ENCODE measurements around the gene PADI1. TPM values are rescaled to one million over a fixed set of nuclear protein-coding genes. Genes with fewer than 3 reads are reported as not detected.

The PADI1 gene
- polyA plus RNA-seq, 1 of the 3 experiments (the other 2 are of a cell fraction), result 0.26 TPM

- H3K9me3 ChIP-seq, result no peaks in the 10 kb centered on the region
- ChIA-PET CTCF (interaction anchor here (2.7 to 3.3 kb wide), 2 partner anchors 55 to 155 kb away, joined by 7 to 9 read pairs; no protein-coding TSS in a partner anchor), POLR2A (no interaction called here)
- H3K9me2 ChIP-seq, result no peaks in the 10 kb centered on the region
- no peak overlapping the region for H2AFZ ChIP-seq (ENCODE audit: low read depth)
- H3K79me2 ChIP-seq (ENCODE audit: insufficient read depth), result no peaks in the 10 kb centered on the region
- H3K27me3 ChIP-seq (ENCODE audit: insufficient read depth), result peaks cover 11% of the 10 kb centered on the region; the same call in 1 of the 2 replicates
- H3K27ac ChIP-seq (ENCODE audit: low read depth in 2 of 2, low read length in 1 of 2), result no peak overlapping the region
- H3F3A ChIP-seq (replicated peaks; ENCODE audit: insufficient read depth), result no peaks in the 10 kb centered on the region
- TF ChIP-seq ELF1 (IDR thresholded peaks at IDR 0.05) (no peak), YY1 (IDR thresholded peaks at IDR 0.05; ENCODE audit: low read depth) (no peak)
- DNase-seq, result no peak
- H4K20me1 ChIP-seq (ENCODE audit: insufficient read depth), result no peaks in the 10 kb centered on the region
- no peak overlapping the region for H3K4me2 ChIP-seq
- 90% methylated on average over 2 of the region's 2 CpGs for WGBS (ENCODE audit: low lambda C conversion rate)
- no peak overlapping the region for H3K9ac ChIP-seq
- H3K4me1 ChIP-seq (ENCODE audit: control insufficient read depth in 1 of 2, insufficient read depth in 2 of 2, low read depth in 1 of 2, low read length in 1 of 2), result peaks cover 0 to 4% of the 10 kb centered on the region in 2 experiments; a peak in 1 of 4 replicates
- H3K4me3 ChIP-seq (ENCODE audit: low read depth in 2 of 2, low read length in 1 of 2), result no peak overlapping the region
- H3K36me3 ChIP-seq (replicated peaks in 1 of 2; ENCODE audit: control insufficient read depth in 1 of 2, insufficient read depth in 2 of 2, low read length in 1 of 2), result no peaks in the 10 kb centered on the region
These were observed 76.0 kb downstream of the PADI1 start for GRCh38 chr1:17280894-17281293.

DNA sequence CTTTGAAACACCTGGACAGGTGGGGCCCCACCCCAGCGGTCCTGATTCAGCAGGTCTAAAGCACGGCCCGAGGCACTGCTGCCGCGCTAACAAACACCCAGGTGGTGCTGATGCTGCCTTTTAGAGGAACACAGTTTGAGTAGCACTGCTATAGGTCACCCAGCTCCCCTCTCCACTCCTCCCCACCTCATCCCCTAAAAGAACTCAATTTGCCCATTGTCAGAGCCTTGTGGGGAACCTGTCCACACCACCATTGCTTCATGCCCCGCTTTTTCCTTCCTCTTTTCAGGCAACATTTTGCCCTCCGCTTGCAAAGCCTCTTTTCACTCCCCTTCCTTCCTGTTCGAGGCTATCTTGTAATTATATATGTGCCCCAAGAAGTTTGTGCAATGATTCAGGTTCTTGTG lies 76.8 kb downstream of the PADI1 start:
- Histone ChIP-seq H3K4me2 (no peak overlapping the region), H3K9me3 (no peaks in the 10 kb centered on the region), H2AFZ (ENCODE audit: low read depth) (no peak overlapping the region), H3K9me2 (no peaks in the 10 kb centered on the region), H3K36me3 (replicated peaks in 1 of 2; ENCODE audit: control insufficient read depth in 1 of 2, insufficient read depth in 2 of 2, low read length in 1 of 2) (no peaks in the 10 kb centered on the region), H3K4me1 (ENCODE audit: control insufficient read depth in 1 of 2, insufficient read depth in 2 of 2, low read depth in 1 of 2, low read length in 1 of 2) (peaks cover 0 to 1% of the 10 kb centered on the region in 2 experiments; a peak in 1 of 4 replicates), H3K4me3 (ENCODE audit: low read depth in 2 of 2, low read length in 1 of 2) (no peak overlapping the region), H3F3A (replicated peaks; ENCODE audit: insufficient read depth) (no peaks in the 10 kb centered on the region), H3K79me2 (ENCODE audit: insufficient read depth) (no peaks in the 10 kb centered on the region), H3K9ac (no peak overlapping the region), H4K20me1 (ENCODE audit: insufficient read depth) (no peaks in the 10 kb centered on the region), H3K27me3 (ENCODE audit: insufficient read depth) (peaks cover 11% of the 10 kb centered on the region; the same call in 1 of the 2 replicates), H3K27ac (ENCODE audit: low read depth in 2 of 2, low read length in 1 of 2) (no peak overlapping the region)
- TF ChIP-seq EP300 (IDR thresholded peaks at IDR 0.05; ENCODE audit: borderline replicate concordance in 1 of 2, low read depth in 1 of 2, low read length in 1 of 2), result no peak
- TF ChIP-seq, protein P1, sequence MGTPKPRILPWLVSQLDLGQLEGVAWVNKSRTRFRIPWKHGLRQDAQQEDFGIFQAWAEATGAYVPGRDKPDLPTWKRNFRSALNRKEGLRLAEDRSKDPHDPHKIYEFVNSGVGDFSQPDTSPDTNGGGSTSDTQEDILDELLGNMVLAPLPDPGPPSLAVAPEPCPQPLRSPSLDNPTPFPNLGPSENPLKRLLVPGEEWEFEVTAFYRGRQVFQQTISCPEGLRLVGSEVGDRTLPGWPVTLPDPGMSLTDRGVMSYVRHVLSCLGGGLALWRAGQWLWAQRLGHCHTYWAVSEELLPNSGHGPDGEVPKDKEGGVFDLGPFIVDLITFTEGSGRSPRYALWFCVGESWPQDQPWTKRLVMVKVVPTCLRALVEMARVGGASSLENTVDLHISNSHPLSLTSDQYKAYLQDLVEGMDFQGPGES (IDR thresholded peaks at IDR 0.05; ENCODE audit: low read depth, low read length), result no peak
- TF ChIP-seq JUND (IDR thresholded peaks at IDR 0.05), result no peak
- TF ChIP-seq TAF1 (IDR thresholded peaks at IDR 0.05; ENCODE audit: borderline replicate concordance, low read depth, low read length), result no peak
- TF ChIP-seq NRF1 (IDR thresholded peaks at IDR 0.05; ENCODE audit: low read depth, low read length), result no peak
- no peak for TF ChIP-seq RFX5 (IDR thresholded peaks at IDR 0.05; ENCODE audit: low read length)
- no peak for TF ChIP-seq CHD2 (IDR thresholded peaks at IDR 0.05; ENCODE audit: low read length, partially characterized antibody)
- no peak for TF ChIP-seq MEF2A (IDR thresholded peaks at IDR 0.05; ENCODE audit: borderline replicate concordance, low read depth)
- no peak for TF ChIP-seq YY1 (IDR thresholded peaks at IDR 0.05; ENCODE audit: low read depth)
- TF ChIP-seq CTCF (IDR thresholded peaks at IDR 0.05), result no peak
- TF ChIP-seq MXI1 (IDR thresholded peaks at IDR 0.05; ENCODE audit: low read depth, low read length), result no peak
- no peak for TF ChIP-seq ELF1 (IDR thresholded peaks at IDR 0.05)
- no peak for TF ChIP-seq FOXM1 (IDR thresholded peaks at IDR 0.05; ENCODE audit: low read depth)
- TF ChIP-seq SMC3 (IDR thresholded peaks at IDR 0.05; ENCODE audit: low read depth, low read length), result no peak
- TF ChIP-seq RXRA (IDR thresholded peaks at IDR 0.05; ENCODE audit: borderline replicate concordance, low read depth), result no peak
- TF ChIP-seq, protein P2, sequence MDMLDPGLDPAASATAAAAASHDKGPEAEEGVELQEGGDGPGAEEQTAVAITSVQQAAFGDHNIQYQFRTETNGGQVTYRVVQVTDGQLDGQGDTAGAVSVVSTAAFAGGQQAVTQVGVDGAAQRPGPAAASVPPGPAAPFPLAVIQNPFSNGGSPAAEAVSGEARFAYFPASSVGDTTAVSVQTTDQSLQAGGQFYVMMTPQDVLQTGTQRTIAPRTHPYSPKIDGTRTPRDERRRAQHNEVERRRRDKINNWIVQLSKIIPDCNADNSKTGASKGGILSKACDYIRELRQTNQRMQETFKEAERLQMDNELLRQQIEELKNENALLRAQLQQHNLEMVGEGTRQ (IDR thresholded peaks at IDR 0.05; ENCODE audit: borderline replicate concordance, low read depth, low read length), result no peak
- TF ChIP-seq POLR2AphosphoS5 (IDR thresholded peaks at IDR 0.05; ENCODE audit: low read depth, low read length), result no peak
- no peak for TF ChIP-seq ZBTB33 (IDR thresholded peaks at IDR 0.05; ENCODE audit: borderline replicate concordance, low read depth)
- no peak for TF ChIP-seq TEAD4 (IDR thresholded peaks at IDR 0.05; ENCODE audit: borderline replicate concordance, insufficient read depth)
- no peak for TF ChIP-seq FOXJ3 (CRISPR knock-in tag; IDR thresholded peaks at IDR 0.05)
- WGBS (ENCODE audit: low lambda C conversion rate), result 56% methylated on average over 3 of the region's 8 CpGs
- ChIA-PET POLR2A (no interaction called here), CTCF (interaction anchor here (1.2 to 3.3 kb wide), 3 partner anchors 54 to 156 kb away, joined by 4 to 9 read pairs (median 7); no protein-coding TSS in a partner anchor)
- no peak for DNase-seq

All from SK-N-SH (cell line).